NB4 (cell line): ENCODE results near the gene MMRN2.

Source experiments
- DNase-seq: peaks from one replicate; pipeline ENCODE4 v3.0.0; 2010; ENCODE audit warnings: low read depth
- H3K4me3 ChIP-seq: one replicate; pipeline ENCODE4 v1.5.1; 2011; ENCODE audit warnings: mild to moderate bottlenecking, low read depth, low read length, moderate library complexity
- CTCF ChIP-seq: IDR thresholded peaks from one replicate; pipeline ENCODE4 v1.5.1; 2012; ENCODE audit warnings: low read depth, low read length
- MYC ChIP-seq: IDR thresholded peaks from 2 replicates; pipeline ENCODE4 v1.6.1; 2011; ENCODE audit warnings: low read depth, low read length
- POLR2A ChIP-seq: IDR thresholded peaks from 2 replicates; pipeline ENCODE4 v1.6.1; 2011; ENCODE audit warnings: mild to moderate bottlenecking; ENCODE audit not compliant: insufficient read length; ENCODE audit errors: extremely low read depth
- TF ChIP-seq, protein P1 (sequence below): IDR thresholded peaks from 2 replicates; pipeline ENCODE4 v1.6.1; 2011; ENCODE audit warnings: low read depth, low read length

The MMRN2 gene

DNA sequence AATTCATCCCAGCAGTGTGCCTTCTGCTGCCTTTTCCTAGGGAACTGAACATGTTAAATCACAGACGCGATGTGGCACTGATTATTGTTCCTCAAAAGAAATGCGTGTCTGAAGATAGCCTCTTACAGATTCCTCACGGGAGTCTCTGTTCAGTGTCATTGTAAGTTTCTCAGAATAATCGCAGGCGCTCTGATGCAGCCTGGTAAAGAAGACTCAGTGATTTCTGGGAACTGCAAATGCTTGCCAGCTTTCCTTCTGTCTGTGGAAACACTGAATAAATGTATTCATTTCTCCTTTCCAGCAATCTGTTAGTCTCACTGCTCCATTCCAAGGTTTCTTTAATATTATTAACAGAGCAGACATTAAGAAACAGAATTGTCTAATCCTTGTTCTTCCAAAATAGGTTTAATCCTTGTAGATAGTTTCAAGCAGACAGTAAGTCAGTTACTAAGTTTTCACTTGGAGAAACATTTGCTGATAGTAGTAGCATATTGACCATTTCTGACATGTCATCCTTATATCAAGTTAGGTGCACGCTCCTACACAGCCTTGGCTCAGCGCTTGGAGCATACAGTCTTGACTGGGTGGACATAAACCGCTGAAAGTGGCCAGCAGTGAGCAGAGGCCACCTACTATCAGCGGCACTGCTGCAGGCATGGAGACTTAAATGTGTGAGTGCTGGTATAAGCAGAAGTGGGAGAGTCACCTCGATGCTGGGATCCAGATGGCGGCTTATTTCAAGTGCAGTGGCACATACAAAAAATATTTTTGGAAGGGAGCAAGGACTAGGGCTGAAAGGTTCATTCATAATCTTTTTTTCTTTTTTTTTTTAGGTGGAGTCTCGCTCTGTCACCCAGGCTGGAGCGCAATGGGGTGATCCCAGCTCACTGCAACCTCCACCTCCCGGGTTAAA, 27.7 kb downstream of the MMRN2 start:
- no peak for DNase-seq
- H3K4me3 ChIP-seq: no peak overlapping the region
- TF ChIP-seq, protein P1, sequence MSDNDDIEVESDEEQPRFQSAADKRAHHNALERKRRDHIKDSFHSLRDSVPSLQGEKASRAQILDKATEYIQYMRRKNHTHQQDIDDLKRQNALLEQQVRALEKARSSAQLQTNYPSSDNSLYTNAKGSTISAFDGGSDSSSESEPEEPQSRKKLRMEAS: no peak
- TF ChIP-seq MYC (no peak), POLR2A (no peak), CTCF (no peak)

- no peak for DNase-seq
Observed at GRCh38 chr10:86922553-86922961, 34.9 kb downstream of the MMRN2 start.

GRCh38 chr10:86918022-86918471, 39.4 kb downstream of the MMRN2 start:
- DNase-seq: no peak
- H3K4me3 ChIP-seq: no peak overlapping the region
- TF ChIP-seq MYC: no peak
- TF ChIP-seq POLR2A: no peak
- no peak for TF ChIP-seq CTCF
- TF ChIP-seq, protein P1: no peak

More at GRCh38 chr10:86922553-86922961, 34.9 kb downstream of the MMRN2 start:
- H3K4me3 ChIP-seq: no peak overlapping the region
- no peak for TF ChIP-seq MYC
- no peak for TF ChIP-seq CTCF
- no peak for TF ChIP-seq POLR2A
- TF ChIP-seq, protein P1: no peak

- no peak for DNase-seq
- H3K4me3 ChIP-seq: no peak overlapping the region
- TF ChIP-seq POLR2A (no peak), CTCF (no peak), MYC (no peak)
- TF ChIP-seq, protein P1: no peak
Observed at GRCh38 chr10:86914734-86915133, 42.7 kb downstream of the MMRN2 start.

GRCh38 chr10:86905429-86905828, 52.0 kb downstream of the MMRN2 start:
- DNase-seq: no peak
- TF ChIP-seq MYC: no peak
- no peak for TF ChIP-seq CTCF
- no peak for TF ChIP-seq POLR2A
- TF ChIP-seq, protein P1: no peak
- H3K4me3 ChIP-seq: no peak overlapping the region
